ENCODE results near the gene SOX5. TPM values are rescaled to one million over a fixed set of nuclear protein-coding genes. Genes with fewer than 3 reads are reported as not detected.

Gene SOX5
- total RNA-seq, 1 experiment from 2014 or later, result 0.52 TPM

DNA sequence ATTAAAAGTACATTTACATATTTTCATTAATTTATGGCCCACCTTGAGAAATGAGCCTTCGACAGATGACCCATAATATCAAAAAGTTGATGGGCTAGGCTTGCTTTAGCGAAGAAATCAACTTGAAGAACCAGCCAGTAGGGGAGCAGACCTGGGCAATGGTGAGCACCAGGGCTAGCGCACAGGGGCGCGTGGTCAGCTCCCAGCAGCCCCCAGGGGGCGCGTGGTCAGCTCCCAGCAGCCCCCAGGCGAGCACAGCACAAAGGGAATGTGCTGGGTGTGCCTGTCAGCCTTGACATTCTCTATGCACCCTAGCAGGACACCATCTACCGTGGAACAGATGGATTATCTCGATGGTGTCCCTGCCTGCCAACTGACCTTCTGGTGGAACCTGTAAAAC is 15.3 kb upstream of the SOX5 start:
- intact Hi-C loops (cut with micrococcal nuclease), result no loop called here
- Histone ChIP-seq H3K9me2 (ENCODE audit: insufficient read depth) (no peaks in the 10 kb centered on the region), H3K36me3 (ENCODE audit: control insufficient read depth in 1 of 2, insufficient read depth in 2 of 2, low read length in 2 of 2) (no peaks in the 10 kb centered on the region), H3K79me2 (ENCODE audit: insufficient read depth, low read length) (no peaks in the 10 kb centered on the region), H3K4me2 (ENCODE audit: low read length) (no peak overlapping the region), H3K9ac (ENCODE audit: low read length) (no peak overlapping the region), H3K4me3 (replicated peaks in 1 of 2; ENCODE audit: low read depth in 1 of 2, low read length in 2 of 2) (no peak overlapping the region), H4K20me1 (ENCODE audit: insufficient read depth) (no peaks in the 10 kb centered on the region), H2AFZ (ENCODE audit: low read depth, low read length, poor library complexity, severe bottlenecking) (no peak overlapping the region), H3K27ac (ENCODE audit: low read depth, low read length) (no peak overlapping the region), H3K4me1 (ENCODE audit: control insufficient read depth in 1 of 2, insufficient read depth in 2 of 2, low read length in 2 of 2) (no peaks in the 10 kb centered on the region), H3K9me3 (ENCODE audit: control insufficient read depth in 1 of 2, insufficient read depth in 1 of 2, low read depth in 1 of 2, low read length in 2 of 2) (peaks cover 3 to 14% of the 10 kb centered on the region in 2 experiments; a peak in 2 of 4 replicates), H3K27me3 (ENCODE audit: insufficient read depth, low read length) (no peaks in the 10 kb centered on the region)
- POLR2A ChIA-PET, result no interaction called here
- no TSS peak for BruUV-seq (replicated peaks)
- CTCF ChIA-PET, result no interaction called here
- DNase-seq (ENCODE audit: low read depth, low spot score), result no peak
- ATAC-seq, result no peak
- TF ChIP-seq, protein P1, sequence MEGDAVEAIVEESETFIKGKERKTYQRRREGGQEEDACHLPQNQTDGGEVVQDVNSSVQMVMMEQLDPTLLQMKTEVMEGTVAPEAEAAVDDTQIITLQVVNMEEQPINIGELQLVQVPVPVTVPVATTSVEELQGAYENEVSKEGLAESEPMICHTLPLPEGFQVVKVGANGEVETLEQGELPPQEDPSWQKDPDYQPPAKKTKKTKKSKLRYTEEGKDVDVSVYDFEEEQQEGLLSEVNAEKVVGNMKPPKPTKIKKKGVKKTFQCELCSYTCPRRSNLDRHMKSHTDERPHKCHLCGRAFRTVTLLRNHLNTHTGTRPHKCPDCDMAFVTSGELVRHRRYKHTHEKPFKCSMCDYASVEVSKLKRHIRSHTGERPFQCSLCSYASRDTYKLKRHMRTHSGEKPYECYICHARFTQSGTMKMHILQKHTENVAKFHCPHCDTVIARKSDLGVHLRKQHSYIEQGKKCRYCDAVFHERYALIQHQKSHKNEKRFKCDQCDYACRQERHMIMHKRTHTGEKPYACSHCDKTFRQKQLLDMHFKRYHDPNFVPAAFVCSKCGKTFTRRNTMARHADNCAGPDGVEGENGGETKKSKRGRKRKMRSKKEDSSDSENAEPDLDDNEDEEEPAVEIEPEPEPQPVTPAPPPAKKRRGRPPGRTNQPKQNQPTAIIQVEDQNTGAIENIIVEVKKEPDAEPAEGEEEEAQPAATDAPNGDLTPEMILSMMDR (IDR thresholded peaks at IDR 0.05 in 2 of 3, conservative IDR thresholded peaks at IDR 0.05 in 1 of 3; ENCODE audit: borderline replicate concordance in 1 of 3, insufficient read depth in 1 of 3, low read depth in 2 of 3, low read length in 2 of 3), result no peak
- TF ChIP-seq FOSL1 (IDR thresholded peaks at IDR 0.05; ENCODE audit: low read depth), result no peak
- TF ChIP-seq, protein P2, sequence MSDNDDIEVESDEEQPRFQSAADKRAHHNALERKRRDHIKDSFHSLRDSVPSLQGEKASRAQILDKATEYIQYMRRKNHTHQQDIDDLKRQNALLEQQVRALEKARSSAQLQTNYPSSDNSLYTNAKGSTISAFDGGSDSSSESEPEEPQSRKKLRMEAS (IDR thresholded peaks at IDR 0.05), result no peak
- TF ChIP-seq JUND (IDR thresholded peaks at IDR 0.05), result no peak
- TF ChIP-seq ZFX (IDR thresholded peaks at IDR 0.05), result no peak
- no peak for TF ChIP-seq CBX3 (IDR thresholded peaks at IDR 0.05; ENCODE audit: low read depth)
- TF ChIP-seq TCF7L2 (IDR thresholded peaks at IDR 0.05; ENCODE audit: borderline replicate concordance, extremely low read depth, insufficient read depth, insufficient read length), result no peak
- TF ChIP-seq SIN3A (IDR thresholded peaks at IDR 0.05; ENCODE audit: low read depth), result no peak
- RAD21 ChIA-PET (ENCODE audit: low non-redundant PET in 1 of 2, low total read pairs in 2 of 2, uncharacterized antibody in 2 of 2, unreplicated experiment in 2 of 2), result no interaction called here

DNA sequence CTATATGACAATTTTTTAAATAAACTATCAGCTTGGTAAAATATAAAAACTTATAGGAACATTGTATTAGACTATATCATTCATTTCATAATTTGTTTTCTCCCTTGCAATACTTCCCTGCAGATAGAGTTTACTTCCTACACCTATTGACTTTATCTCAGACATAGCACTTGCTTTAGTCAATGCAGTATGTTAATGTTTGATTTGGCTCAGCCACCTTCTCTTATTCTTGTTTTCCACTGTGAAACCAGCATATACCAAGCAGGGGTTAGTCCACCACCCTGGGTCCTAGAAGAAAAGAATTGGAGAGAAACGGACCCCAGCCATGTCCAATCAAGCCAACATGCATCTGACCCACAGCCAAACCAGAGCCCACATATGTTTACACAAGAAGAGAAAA is 10.4 kb upstream of the SOX5 start:
- Histone ChIP-seq H3K27me3 (ENCODE audit: insufficient read depth, low read length) (no peaks in the 10 kb centered on the region), H3K79me2 (ENCODE audit: insufficient read depth, low read length) (no peaks in the 10 kb centered on the region), H3K4me3 (replicated peaks in 1 of 2; ENCODE audit: low read depth in 1 of 2, low read length in 2 of 2) (no peak overlapping the region), H3K4me1 (ENCODE audit: control insufficient read depth in 1 of 2, insufficient read depth in 2 of 2, low read length in 2 of 2) (no peaks in the 10 kb centered on the region), H4K20me1 (ENCODE audit: insufficient read depth) (no peaks in the 10 kb centered on the region), H3K9me2 (ENCODE audit: insufficient read depth) (no peaks in the 10 kb centered on the region), H3K9ac (ENCODE audit: low read length) (no peak overlapping the region), H3K27ac (ENCODE audit: low read depth, low read length) (no peak overlapping the region), H3K9me3 (ENCODE audit: control insufficient read depth in 1 of 2, insufficient read depth in 1 of 2, low read depth in 1 of 2, low read length in 2 of 2) (peaks cover 3 to 13% of the 10 kb centered on the region in 2 experiments; a peak in 3 of 4 replicates), H2AFZ (ENCODE audit: low read depth, low read length, poor library complexity, severe bottlenecking) (no peak overlapping the region), H3K4me2 (ENCODE audit: low read length) (no peak overlapping the region), H3K36me3 (ENCODE audit: control insufficient read depth in 1 of 2, insufficient read depth in 2 of 2, low read length in 2 of 2) (no peaks in the 10 kb centered on the region)
- POLR2A ChIA-PET, result no interaction called here
- no TSS peak for BruUV-seq (replicated peaks)
- ATAC-seq, result no peak
- DNase-seq (ENCODE audit: low read depth, low spot score), result no peak
- CTCF ChIA-PET, result no interaction called here
- RAD21 ChIA-PET (ENCODE audit: low non-redundant PET in 1 of 2, low total read pairs in 2 of 2, uncharacterized antibody in 2 of 2, unreplicated experiment in 2 of 2), result no interaction called here
- intact Hi-C loops (cut with micrococcal nuclease), result no loop called here
- TF ChIP-seq, protein P3, sequence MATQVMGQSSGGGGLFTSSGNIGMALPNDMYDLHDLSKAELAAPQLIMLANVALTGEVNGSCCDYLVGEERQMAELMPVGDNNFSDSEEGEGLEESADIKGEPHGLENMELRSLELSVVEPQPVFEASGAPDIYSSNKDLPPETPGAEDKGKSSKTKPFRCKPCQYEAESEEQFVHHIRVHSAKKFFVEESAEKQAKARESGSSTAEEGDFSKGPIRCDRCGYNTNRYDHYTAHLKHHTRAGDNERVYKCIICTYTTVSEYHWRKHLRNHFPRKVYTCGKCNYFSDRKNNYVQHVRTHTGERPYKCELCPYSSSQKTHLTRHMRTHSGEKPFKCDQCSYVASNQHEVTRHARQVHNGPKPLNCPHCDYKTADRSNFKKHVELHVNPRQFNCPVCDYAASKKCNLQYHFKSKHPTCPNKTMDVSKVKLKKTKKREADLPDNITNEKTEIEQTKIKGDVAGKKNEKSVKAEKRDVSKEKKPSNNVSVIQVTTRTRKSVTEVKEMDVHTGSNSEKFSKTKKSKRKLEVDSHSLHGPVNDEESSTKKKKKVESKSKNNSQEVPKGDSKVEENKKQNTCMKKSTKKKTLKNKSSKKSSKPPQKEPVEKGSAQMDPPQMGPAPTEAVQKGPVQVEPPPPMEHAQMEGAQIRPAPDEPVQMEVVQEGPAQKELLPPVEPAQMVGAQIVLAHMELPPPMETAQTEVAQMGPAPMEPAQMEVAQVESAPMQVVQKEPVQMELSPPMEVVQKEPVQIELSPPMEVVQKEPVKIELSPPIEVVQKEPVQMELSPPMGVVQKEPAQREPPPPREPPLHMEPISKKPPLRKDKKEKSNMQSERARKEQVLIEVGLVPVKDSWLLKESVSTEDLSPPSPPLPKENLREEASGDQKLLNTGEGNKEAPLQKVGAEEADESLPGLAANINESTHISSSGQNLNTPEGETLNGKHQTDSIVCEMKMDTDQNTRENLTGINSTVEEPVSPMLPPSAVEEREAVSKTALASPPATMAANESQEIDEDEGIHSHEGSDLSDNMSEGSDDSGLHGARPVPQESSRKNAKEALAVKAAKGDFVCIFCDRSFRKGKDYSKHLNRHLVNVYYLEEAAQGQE (IDR thresholded peaks at IDR 0.05; ENCODE audit: low read depth), result no peak
- TF ChIP-seq CBX3 (IDR thresholded peaks at IDR 0.05; ENCODE audit: low read depth) (no peak), YY1 (IDR thresholded peaks at IDR 0.05; ENCODE audit: extremely low read depth, insufficient replicate concordance, low read depth, low read length) (no peak), TCF7L2 (IDR thresholded peaks at IDR 0.05; ENCODE audit: borderline replicate concordance, extremely low read depth, insufficient read depth, insufficient read length) (no peak), SP1 (IDR thresholded peaks at IDR 0.05; ENCODE audit: low read depth) (no peak), EZH2phosphoT487 (IDR thresholded peaks at IDR 0.05; ENCODE audit: borderline replicate concordance) (no peak)
- TF ChIP-seq, protein P4, sequence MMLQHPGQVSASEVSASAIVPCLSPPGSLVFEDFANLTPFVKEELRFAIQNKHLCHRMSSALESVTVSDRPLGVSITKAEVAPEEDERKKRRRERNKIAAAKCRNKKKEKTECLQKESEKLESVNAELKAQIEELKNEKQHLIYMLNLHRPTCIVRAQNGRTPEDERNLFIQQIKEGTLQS (IDR thresholded peaks at IDR 0.05), result no peak
